Measurements from ENCODE around the gene VAX1. TPM values are rescaled to one million over a fixed set of nuclear protein-coding genes. Genes with fewer than 3 reads are reported as not detected.
A peak's percentile ranks its signal among the peaks of the same experiment; 100 is the strongest.

The VAX1 gene
- polyA plus RNA-seq, 1 donor, result not detected

- no peak for DNase-seq
Measured at GRCh38 chr10:117163954-117164548, 26.0 kb upstream of the VAX1 start.

GRCh38 chr10:117163061-117163953 lies 25.2 kb upstream of the VAX1 start:
- no peak for DNase-seq

- no peak for DNase-seq
Measured at GRCh38 chr10:117162093-117163060, 24.3 kb upstream of the VAX1 start.

- no peak for DNase-seq
Measured at GRCh38 chr10:117161386-117162033, 23.4 kb upstream of the VAX1 start.

GRCh38 chr10:117160567-117160966 lies 22.5 kb upstream of the VAX1 start:
- no peak for DNase-seq

GRCh38 chr10:117159390-117159789 lies 21.3 kb upstream of the VAX1 start:
- DNase-seq, result no peak

- DNase-seq, result no peak
Measured at GRCh38 chr10:117158297-117158696, 20.2 kb upstream of the VAX1 start.

GRCh38 chr10:117152668-117153067 lies 14.6 kb upstream of the VAX1 start:
- no peak for DNase-seq

- no peak for DNase-seq
Measured at GRCh38 chr10:117148284-117148683, 10.2 kb upstream of the VAX1 start.

GRCh38 chr10:117145019-117145418 lies 6.9 kb upstream of the VAX1 start:
- no peak for DNase-seq

- no peak for DNase-seq
Measured at GRCh38 chr10:117143103-117143823, 5.2 kb upstream of the VAX1 start.

- DNase-seq, result no peak
Measured at GRCh38 chr10:117140525-117140902, 2.4 kb upstream of the VAX1 start.

GRCh38 chr10:117139581-117140524 lies 1.8 kb upstream of the VAX1 start:
- DNase-seq, result no peak

- no peak for DNase-seq
Measured at GRCh38 chr10:117138838-117139580, 939 bp upstream of the VAX1 start.

- peak; percentile 25 for DNase-seq
Measured at GRCh38 chr10:117137031-117137910, 799 bp downstream of the VAX1 start.

- DNase-seq, result no peak
Measured at GRCh38 chr10:117136391-117136975, 1.6 kb downstream of the VAX1 start.

- DNase-seq, result no peak
Measured at GRCh38 chr10:117135480-117136140, 2.5 kb downstream of the VAX1 start.

- no peak for DNase-seq
Measured at GRCh38 chr10:117135026-117135372, 3.1 kb downstream of the VAX1 start.
